Measurements from ENCODE around the gene SPSB3. TPM values are rescaled to one million over a fixed set of nuclear protein-coding genes. Genes with fewer than 3 reads are reported as not detected.
A peak's percentile ranks its signal among the peaks of the same experiment; 100 is the strongest.

The SPSB3 gene
- total and polyA plus RNA-seq, 2 of the 4 experiments (the other 2 are of a cell fraction) = 9.1 to 30.8 TPM

DNA sequence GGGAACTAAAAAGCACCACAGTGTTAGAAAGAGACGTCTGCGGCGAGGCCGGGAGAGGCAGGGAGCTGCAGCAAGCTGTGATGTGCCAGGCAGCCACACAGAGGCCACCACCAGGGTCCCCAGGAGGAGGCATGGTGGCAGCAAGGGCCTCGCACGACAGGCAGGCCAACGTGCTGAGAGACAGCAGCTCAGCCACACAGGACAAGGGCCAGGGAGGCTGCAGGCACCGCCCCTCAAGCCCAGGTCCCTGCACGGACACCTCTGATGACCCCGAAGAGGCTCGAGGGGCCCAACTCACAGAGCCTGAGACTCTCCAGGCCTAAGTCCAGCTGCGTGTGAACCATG, 38.5 kb upstream of the SPSB3 start:
- H2AFZ ChIP-seq (replicated peaks; ENCODE audit: low read length, poor library complexity) = peak overlapping the region; percentile 32
- intact Hi-C loops (cut with micrococcal nuclease) (no loop called here), in situ Hi-C loops (cut with MboI; ENCODE audit: low sequenced_read_pairs) (no loop called here), dilution Hi-C loops (cut with HindIII; ENCODE audit: low sequenced_read_pairs, unreplicated experiment) (no loop called here)
- H2BK15ac ChIP-seq (ENCODE audit: low read depth, low read length) = no peak overlapping the region
- no peak overlapping the region for H4K5ac ChIP-seq (ENCODE audit: low read depth, low read length)
- no peak overlapping the region for H3K23ac ChIP-seq (ENCODE audit: low read depth, low read length)
- H3K9me3 ChIP-seq (ENCODE audit: control insufficient read depth, insufficient read depth, low read length) = no peaks in the 10 kb centered on the region
- H2AK5ac ChIP-seq (ENCODE audit: low read depth, low read length) = no peak overlapping the region
- no peak overlapping the region for H3K4ac ChIP-seq (ENCODE audit: low read depth, low read length)
- ATAC-seq (ENCODE audit: low read depth) = no peak
- no peak overlapping the region for H3K18ac ChIP-seq (ENCODE audit: low read depth, low read length)
- no peaks in the 10 kb centered on the region; the same call in 1 of the 2 replicates for H3K9me1 ChIP-seq (ENCODE audit: insufficient read depth, low read length)
- TF ChIP-seq CEBPB (IDR thresholded peaks at IDR 0.05; ENCODE audit: low read depth, low read length) (no peak), BHLHE40 (IDR thresholded peaks at IDR 0.05; ENCODE audit: low read depth, low read length) (no peak), RFX5 (IDR thresholded peaks at IDR 0.05; ENCODE audit: low read depth, low read length) (no peak), POLR2A (IDR thresholded peaks at IDR 0.05; ENCODE audit: low read depth, low read length) (no peak), RCOR1 (IDR thresholded peaks at IDR 0.05; ENCODE audit: insufficient replicate concordance, low read length) (no peak), MAZ (IDR thresholded peaks at IDR 0.05; ENCODE audit: borderline replicate concordance, low read depth, low read length) (no peak), SMC3 (IDR thresholded peaks at IDR 0.05; ENCODE audit: low read depth, low read length) (no peak), MAFK (IDR thresholded peaks at IDR 0.05; ENCODE audit: low read depth, low read length) (no peak), MXI1 (IDR thresholded peaks at IDR 0.05; ENCODE audit: borderline replicate concordance, low read depth, low read length) (no peak), CHD1 (IDR thresholded peaks at IDR 0.05; ENCODE audit: low read depth, low read length) (no peak), RAD21 (IDR thresholded peaks at IDR 0.05; ENCODE audit: low read length) (no peak), FOS (IDR thresholded peaks at IDR 0.05; ENCODE audit: low read depth, low read length) (no peak), NFE2L2 (IDR thresholded peaks at IDR 0.05; ENCODE audit: low read depth, low read length) (no peak)
- TF ChIP-seq, protein P1, sequence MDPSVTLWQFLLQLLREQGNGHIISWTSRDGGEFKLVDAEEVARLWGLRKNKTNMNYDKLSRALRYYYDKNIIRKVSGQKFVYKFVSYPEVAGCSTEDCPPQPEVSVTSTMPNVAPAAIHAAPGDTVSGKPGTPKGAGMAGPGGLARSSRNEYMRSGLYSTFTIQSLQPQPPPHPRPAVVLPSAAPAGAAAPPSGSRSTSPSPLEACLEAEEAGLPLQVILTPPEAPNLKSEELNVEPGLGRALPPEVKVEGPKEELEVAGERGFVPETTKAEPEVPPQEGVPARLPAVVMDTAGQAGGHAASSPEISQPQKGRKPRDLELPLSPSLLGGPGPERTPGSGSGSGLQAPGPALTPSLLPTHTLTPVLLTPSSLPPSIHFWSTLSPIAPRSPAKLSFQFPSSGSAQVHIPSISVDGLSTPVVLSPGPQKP (IDR thresholded peaks at IDR 0.05; ENCODE audit: borderline replicate concordance, low read depth, low read length) = no peak
- TF ChIP-seq, protein P2, sequence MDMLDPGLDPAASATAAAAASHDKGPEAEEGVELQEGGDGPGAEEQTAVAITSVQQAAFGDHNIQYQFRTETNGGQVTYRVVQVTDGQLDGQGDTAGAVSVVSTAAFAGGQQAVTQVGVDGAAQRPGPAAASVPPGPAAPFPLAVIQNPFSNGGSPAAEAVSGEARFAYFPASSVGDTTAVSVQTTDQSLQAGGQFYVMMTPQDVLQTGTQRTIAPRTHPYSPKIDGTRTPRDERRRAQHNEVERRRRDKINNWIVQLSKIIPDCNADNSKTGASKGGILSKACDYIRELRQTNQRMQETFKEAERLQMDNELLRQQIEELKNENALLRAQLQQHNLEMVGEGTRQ (IDR thresholded peaks at IDR 0.05; ENCODE audit: low read depth, low read length) = no peak
- TF ChIP-seq, protein P3, sequence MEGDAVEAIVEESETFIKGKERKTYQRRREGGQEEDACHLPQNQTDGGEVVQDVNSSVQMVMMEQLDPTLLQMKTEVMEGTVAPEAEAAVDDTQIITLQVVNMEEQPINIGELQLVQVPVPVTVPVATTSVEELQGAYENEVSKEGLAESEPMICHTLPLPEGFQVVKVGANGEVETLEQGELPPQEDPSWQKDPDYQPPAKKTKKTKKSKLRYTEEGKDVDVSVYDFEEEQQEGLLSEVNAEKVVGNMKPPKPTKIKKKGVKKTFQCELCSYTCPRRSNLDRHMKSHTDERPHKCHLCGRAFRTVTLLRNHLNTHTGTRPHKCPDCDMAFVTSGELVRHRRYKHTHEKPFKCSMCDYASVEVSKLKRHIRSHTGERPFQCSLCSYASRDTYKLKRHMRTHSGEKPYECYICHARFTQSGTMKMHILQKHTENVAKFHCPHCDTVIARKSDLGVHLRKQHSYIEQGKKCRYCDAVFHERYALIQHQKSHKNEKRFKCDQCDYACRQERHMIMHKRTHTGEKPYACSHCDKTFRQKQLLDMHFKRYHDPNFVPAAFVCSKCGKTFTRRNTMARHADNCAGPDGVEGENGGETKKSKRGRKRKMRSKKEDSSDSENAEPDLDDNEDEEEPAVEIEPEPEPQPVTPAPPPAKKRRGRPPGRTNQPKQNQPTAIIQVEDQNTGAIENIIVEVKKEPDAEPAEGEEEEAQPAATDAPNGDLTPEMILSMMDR (conservative IDR thresholded peaks at IDR 0.05; ENCODE audit: low read depth, low read length) = no peak
- H2BK20ac ChIP-seq (ENCODE audit: low read depth, low read length) = no peak overlapping the region
- H4K91ac ChIP-seq (ENCODE audit: insufficient read depth, low read depth, low read length) = no peak overlapping the region
- no peak overlapping the region for H3K4me3 ChIP-seq (ENCODE audit: insufficient read depth, low read depth, low read length)
- H3K56ac ChIP-seq (ENCODE audit: extremely low read depth, insufficient read depth, low read length) = no peak overlapping the region
- H3K79me1 ChIP-seq (ENCODE audit: low read depth in 1 of 2, low read length in 2 of 2) = peaks cover 8 to 27% of the 10 kb centered on the region in 2 experiments; a peak in 3 of 4 replicates
- H3K36me3 ChIP-seq (ENCODE audit: control insufficient read depth, insufficient read depth, low read length) = peaks cover 16% of the 10 kb centered on the region
- peaks cover 4% of the 10 kb centered on the region; the same call in 1 of the 2 replicates for H3K4me1 ChIP-seq (ENCODE audit: control insufficient read depth, insufficient read depth, low read length)
- no peak overlapping the region for H3K9ac ChIP-seq (ENCODE audit: low read depth, low read length)
- no peak overlapping the region for H2BK120ac ChIP-seq (ENCODE audit: low read depth, low read length)
- 85% methylated on average over 6 of the region's 12 CpGs; no CpG with 5 or more reads in 1 of the 2 experiments for WGBS, 2 experiments (ENCODE audit: extremely low coverage in 2 of 2, insufficient read length in 1 of 2)
- DNase-seq = no peak
- H3K4me2 ChIP-seq (ENCODE audit: low read depth, low read length) = no peak overlapping the region
- no peaks in the 10 kb centered on the region for H3K27me3 ChIP-seq (ENCODE audit: control insufficient read depth, insufficient read depth, low read length)
- no peak overlapping the region for H2BK5ac ChIP-seq (ENCODE audit: low read depth, low read length, poor library complexity, severe bottlenecking)
- CTCF ChIA-PET = no interaction called here
- no peak overlapping the region for H2AK9ac ChIP-seq (replicated peaks; ENCODE audit: low read depth, low read length, poor library complexity)
- H3K14ac ChIP-seq (replicated peaks; ENCODE audit: low read depth, low read length) = no peak overlapping the region
- H3K27ac ChIP-seq (ENCODE audit: insufficient read depth, low read length) = no peak overlapping the region
- no peak overlapping the region for H4K8ac ChIP-seq (ENCODE audit: low read depth in 2 of 2, low read length in 2 of 2)
- BruUV-seq (replicated peaks) = no TSS peak
- H4K20me1 ChIP-seq (ENCODE audit: insufficient read depth, low read length) = 0 out of 2 replicates have a peak, but pooled peaks cover 3% of the 10 kb centered on the region
- POLR2A ChIA-PET (ENCODE audit: unreplicated experiment) = no interaction called here

Measured in IMR-90 (cell line).